ENCODE data around the gene OR1F1.
"Not testable (repeated sequence)": the region's sequence is repeated elsewhere in the genome, so short reads cannot be mapped to it uniquely, and the experiment has no call there.

Gene OR1F1

DNA sequence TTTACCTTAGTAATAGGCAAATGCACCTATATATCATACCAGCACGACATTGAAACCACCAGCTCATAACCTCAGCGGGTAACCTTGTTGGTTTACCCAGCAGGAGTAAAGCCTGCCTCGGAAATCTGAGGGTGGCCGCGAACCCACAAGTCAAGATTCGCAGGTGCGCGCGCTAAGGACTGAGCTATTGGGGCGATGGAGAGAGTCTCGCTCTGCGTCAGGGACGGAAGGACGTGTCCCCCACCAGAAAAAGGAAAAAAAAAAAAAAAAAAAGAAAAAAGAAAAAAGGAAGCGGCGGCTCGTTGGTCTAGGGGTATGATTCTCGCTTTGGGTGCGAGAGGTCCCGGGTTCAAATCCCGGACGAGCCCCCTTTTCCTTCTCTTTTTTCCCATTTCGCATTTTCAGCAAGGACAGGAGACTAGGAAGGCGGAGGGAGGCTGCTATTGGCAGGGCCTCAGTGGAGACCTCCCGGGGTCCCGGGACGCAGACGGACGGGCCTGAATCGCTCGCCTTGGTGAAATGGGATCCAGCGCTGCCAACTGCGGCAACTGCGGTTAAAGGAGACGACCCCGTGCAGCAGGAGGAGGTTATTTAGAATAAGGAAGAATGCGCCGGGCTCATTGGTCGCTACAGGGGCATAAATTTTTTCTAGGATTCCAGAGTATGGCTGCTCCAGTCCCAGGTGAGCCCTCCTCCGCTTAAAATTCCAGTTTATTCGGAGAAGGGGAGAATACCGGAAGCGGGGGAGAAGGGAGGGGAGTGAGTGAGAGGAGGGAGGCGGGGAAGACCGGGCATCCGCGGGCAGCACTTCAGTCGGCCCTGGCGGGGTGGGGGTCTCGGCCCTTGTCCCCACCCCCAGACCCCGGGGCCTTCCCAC, at the start of gene OR1F1:
TSS of gene OR1F1 (plus strand) at position 407 of the 877 bp plus-strand sequence.
- peak; percentile 96 for DNase-seq

DNA sequence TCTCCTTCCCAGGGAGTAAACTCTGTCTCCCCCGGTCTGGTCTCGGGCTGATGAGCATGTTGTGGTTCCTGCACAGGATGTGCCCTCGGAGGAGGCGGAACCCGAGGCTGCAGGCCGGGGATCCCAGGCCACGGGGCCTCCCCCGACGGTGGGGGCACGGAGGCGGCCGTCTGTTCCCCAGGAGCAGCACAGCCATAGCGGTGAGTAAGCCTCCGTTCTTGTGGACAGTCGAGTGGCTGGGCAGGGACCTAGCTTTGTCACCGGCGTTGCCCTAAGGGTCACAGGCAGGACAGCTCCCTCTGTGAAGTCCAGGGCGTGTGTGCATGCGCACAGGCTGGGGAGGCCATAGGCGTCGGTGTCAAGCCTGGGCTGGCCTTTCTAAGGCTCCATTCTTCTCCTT, 49.7 kb upstream of the OR1F1 start:
- no peak for DNase-seq

DNA sequence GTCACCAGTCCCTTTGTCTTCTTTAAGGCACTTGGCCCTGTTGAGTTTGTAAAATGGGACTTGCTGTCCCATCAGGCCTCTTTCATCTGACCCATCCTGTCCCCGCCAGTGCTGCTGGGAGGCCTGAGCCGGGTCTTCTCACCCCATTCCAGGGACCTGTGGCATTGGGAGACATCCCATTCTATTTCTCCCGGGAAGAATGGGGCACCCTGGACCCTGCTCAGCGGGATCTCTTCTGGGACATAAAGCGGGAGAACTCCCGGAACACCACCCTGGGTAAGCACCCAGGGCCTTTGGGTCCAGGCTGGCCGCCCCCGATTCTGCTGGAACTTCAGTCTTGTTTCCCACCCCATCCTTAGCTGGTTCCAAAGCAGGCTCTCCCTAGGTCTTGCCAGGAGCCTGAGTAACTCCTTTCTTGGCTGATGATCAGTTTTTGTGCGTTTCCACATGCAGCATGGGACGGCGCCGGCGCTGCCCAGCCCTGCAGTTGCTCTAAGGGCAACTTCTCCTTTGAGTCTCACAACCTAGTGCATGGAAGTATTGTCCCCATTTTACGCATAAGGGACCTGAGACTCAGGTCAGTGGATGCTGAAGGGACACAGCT, 49.1 kb upstream of the OR1F1 start:
- no peak for DNase-seq

DNA sequence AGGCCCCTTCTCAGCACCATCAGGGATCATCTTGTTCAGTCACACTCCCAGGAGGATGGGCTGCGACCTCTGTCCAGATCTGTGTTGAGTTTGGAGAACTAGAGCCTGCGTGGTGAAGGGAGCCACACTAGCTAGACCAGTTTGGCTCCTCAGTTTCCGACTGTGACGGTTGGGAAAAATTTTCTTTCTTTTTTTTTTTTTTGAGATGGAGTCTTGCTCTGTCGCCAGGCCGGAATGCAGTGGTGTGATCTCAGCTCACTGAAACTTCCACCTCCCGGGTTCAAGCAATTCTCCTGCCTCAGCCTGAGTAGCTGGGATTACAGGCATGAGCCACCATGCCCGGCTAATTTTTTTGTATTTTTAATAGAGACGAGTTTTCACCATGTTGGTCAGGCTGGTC, 48.4 kb upstream of the OR1F1 start:
- DNase-seq: not testable (repeated sequence)

- no peak for DNase-seq
Observed at GRCh38 chr16:3140603-3141427, 47.2 kb upstream of the OR1F1 start.

GRCh38 chr16:3141781-3142311, 46.2 kb upstream of the OR1F1 start:
- DNase-seq: no peak

DNA sequence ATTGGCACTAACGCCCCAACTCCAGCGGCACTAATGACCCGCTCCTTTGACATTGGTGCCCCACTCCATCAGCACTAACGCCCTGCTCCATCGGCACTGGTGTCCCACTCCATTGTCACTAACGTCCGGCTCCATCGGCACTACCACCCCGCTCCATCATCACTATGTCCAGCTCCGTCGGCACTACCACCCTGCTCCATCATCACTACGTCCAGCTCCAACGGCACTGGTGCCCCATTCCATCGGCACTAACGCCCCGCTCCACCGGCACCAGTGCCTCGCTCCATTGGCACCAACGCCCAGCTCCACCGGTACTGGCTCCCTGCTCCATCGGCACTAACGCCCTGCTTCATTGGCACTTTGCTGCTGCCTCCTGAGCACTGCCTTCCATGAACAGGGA, 45.7 kb upstream of the OR1F1 start:
- no peak for DNase-seq

DNA sequence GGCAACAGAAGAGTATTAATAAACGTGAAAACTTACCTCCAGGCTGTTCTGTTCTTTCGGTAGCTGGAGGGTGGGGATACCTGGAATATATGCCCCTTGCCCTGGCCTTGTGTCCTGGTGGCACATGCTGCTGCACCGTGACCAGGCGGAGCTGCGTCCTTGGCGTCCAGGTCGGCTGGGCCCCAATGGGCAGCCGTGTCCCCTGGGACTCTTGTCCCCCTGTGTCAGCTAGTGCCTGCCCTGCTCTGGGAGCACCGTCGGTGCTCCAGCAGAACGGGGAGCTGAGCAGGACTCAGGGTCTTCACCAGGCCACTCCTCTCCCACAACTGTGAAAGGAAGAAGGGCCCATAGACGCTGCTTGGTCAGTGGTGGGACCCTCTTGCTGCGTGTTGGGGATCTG, 45.2 kb upstream of the OR1F1 start:
- no peak for DNase-seq

GRCh38 chr16:3143189-3143588, 44.8 kb upstream of the OR1F1 start:
- DNase-seq: no peak

DNA sequence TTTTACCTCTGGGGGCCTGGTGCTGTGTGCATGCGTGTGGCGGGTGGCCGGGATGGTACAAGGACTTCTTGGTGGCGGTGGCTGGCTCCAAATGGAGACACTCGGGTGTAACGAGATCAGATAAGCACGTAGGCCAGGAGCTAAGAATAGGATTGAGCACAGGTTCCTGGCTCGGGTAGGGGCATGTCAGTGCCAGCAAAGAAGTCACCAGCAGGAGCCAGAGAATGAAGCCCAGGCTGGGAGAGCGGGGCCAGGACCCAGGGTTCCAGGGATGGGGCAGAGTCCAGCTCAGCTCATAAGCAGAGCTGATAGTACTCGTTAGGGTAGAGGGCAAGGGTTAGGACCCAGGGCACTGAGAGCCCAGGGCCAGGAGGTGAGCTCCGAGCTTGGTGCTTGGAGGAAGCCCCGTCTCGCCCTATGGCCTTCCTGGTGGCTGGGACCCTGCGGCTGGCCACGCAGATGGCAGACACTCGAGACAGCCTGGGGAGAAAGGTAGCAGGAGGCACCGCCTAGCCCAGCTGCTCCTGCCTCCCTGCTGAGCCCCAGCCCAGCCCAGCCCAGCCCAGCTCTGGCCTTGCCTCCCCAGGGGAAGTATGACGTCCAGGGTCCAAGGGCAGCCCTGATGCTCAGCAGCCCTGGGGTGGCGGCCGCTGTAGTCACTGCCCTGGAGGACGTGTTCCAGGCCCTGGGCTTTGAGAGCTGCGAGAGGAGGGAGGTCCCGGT, 44.2 kb upstream of the OR1F1 start:
- peak; percentile 68 for DNase-seq

- no peak for DNase-seq
Observed at GRCh38 chr16:3144321-3144983, 43.6 kb upstream of the OR1F1 start.

- no peak for DNase-seq
Observed at GRCh38 chr16:3145151-3145550, 42.9 kb upstream of the OR1F1 start.

DNA sequence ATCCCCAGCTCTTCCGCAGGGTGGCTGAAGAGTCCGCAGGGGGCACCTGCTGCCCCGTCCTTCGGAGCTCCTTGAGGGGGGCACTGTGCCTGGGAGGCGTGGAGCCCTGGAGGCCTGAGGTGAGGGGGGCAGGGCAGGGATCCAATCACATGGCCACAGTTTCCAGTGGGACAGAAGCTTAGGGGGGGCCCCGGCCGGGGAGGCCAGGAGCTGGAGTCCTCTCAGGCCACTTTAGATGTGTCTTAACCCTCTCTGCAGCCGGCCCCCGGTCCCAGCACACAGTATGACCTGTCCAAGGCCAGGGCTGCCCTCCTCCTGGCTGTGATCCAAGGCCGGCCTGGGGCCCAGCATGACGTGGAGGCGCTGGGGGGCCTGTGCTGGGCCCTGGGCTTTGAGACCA, 42.3 kb upstream of the OR1F1 start:
- DNase-seq: no peak

DNA sequence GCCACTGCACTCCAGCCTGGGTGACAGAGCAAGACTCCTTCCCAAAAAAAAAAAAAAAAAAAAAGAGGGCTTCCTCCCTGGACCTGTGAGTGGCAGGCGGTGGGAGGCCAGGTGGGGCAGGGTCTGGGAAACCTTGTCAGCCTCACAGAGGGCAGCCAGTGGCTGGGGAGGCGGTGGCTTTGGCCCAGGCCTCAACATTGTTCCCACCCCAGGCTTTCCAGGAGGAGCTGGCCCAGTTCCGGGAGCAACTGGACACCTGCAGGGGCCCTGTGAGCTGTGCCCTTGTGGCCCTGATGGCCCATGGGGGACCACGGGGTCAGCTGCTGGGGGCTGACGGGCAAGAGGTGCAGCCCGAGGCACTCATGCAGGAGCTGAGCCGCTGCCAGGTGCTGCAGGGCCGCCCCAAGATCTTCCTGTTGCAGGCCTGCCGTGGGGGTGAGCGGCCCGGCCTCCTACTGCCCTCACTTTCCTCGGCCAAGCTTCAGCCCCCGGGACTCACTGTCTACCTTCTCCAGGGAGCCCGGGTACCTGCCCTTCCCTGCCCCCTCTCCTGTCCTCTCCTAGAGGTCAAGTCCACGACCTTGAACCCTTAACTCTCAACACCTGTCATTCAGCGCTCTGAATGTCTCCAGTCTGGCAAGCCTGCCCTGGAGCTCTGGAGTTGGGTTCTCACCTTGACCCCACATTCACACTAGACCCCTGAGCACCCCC, 40.8 kb upstream of the OR1F1 start:
- no peak for DNase-seq

DNA sequence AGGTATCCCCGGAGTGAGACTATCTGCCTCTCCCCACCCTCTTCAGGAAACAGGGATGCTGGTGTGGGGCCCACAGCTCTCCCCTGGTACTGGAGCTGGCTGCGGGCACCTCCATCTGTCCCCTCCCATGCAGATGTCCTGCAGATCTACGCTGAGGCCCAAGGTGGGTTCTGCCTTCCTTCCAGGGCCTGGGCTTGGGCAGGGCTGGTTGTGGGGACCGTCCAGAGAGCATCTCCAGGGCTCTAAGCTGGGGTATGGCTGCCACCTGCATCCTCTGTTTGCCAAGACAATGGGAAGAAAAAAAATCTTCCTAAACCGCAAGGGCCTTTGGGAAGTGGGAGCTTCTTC, 40.3 kb upstream of the OR1F1 start:
- no peak for DNase-seq

DNA sequence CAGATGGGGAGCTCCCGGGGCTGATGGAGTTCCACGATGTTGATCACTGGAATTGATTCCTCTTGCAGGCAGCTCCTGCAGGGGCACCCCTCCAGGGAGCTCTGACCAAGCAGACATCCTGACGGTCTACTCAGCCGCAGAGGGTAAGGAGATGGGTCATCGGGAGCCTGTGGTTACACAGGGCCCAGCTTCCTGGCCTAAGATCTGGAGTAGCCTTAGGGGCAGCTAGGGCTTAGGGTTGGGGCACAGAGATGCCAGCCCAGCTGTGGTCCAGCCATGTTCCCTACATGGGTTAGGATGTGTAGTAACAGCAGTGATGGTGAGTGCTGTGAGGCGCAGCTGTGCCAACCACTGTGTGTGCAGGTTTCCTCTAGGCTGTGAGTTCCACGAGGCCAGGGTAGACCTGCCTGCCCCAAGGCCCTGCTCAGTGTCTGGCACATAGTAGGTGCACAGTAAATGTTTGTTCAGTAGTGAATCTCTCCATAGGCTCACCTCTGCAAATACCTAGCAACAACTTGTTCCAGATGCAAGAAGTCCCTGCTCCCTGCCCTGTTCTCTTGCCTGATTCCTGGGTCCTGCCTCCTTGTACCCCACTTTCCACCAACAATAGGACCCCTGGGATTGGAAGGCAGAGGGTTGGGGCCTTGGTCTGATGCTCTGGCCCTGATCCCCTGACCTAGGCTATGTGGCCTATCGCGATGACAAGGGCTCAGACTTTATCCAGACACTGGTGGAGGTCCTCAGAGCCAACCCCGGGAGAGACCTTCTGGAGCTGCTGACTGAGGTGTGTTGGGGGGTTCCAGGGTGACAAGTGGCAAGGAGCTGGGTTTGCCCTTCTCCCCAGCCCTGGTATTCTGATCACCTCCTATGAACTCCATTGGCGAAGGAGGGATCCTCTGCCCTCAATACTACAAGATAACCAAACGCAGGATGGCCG, 39.5 kb upstream of the OR1F1 start:
- DNase-seq: no peak

GRCh38 chr16:3149193-3149530, 38.8 kb upstream of the OR1F1 start:
- no peak for DNase-seq

GRCh38 chr16:3149630-3150345, 38.2 kb upstream of the OR1F1 start:
- DNase-seq: peak; percentile 81

DNA sequence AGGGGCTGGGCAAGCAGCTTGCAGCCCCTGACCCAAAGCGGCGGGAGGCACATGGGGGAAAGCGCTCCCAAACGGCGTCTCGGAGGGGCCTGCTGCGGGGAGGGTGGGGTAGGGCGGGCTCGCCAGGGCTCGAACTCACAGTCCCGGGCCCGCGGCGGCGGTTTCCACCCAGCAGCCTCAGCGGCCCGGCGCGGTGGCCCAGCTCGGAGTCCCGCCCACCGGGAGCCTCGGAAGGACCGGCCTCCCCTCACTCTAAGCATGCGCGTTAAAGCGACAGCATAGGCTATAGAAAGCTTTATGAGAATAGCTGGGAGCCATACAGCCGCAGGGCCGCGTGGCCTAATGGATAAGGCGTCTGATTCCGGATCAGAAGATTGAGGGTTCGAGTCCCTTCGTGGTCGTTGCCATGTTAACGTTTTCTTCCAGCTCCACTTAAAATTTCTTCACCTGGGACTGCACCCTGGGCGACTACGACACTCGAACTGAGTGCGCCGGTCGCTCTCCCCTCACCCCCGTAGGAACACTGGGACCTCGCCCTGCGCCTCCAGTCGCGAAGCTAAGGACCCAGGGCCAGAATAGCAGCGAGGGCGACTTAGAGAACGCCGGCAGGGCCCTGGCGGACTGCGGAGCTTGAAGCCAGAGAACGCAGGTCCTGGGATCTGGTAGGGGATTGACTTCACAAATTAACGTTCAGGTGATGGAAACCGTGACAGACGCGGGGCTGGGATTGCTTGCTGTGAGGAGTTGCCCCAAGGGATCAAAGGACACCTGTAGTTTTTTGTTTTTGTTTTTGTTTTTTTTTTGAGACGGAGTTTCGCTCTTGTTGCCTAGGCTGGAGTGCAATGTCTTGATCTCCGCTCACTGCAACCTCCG, 37.4 kb upstream of the OR1F1 start:
- DNase-seq: peak; percentile 99

All from NCI-H69 (cell line).